Mesenchymal stem cell (in vitro differentiated cells and primary cell): ENCODE measurements around the gene HNF1B.

Experiments
- DNase-seq: peaks from one replicate; pipeline ENCODE4 v3.0.0-alpha.2; 2013
- H2AFZ ChIP-seq: one replicate; pipeline ENCODE4 v1.6.1; 2013; ENCODE audit warnings: low read depth, mild to moderate bottlenecking, control low read depth, inconsistent platforms, low read length, moderate library complexity
- H2AK5ac ChIP-seq: 2 replicates; pipeline ENCODE4 v1.6.1; 2013; ENCODE audit warnings: low read length, moderate library complexity, mild to moderate bottlenecking, inconsistent platforms; ENCODE audit not compliant: severe bottlenecking
- H2BK120ac ChIP-seq: one replicate; pipeline ENCODE4 v1.6.1; 2013; ENCODE audit warnings: low read depth, mild to moderate bottlenecking, inconsistent platforms, low read length, moderate library complexity
- H2BK12ac ChIP-seq, 2 experiments: one replicate each; pipeline ENCODE4 v1.6.1; 2013; ENCODE audit warnings: inconsistent platforms in 2 of 2, low read length in 2 of 2, mild to moderate bottlenecking in 2 of 2, moderate library complexity in 2 of 2, control low read depth in 1 of 2
- H2BK15ac ChIP-seq: one replicate; pipeline ENCODE4 v1.6.1; 2013; ENCODE audit warnings: mild to moderate bottlenecking, low read depth, inconsistent platforms; ENCODE audit not compliant: poor library complexity, severe bottlenecking
- H2BK5ac ChIP-seq: 2 replicates; pipeline ENCODE4 v1.6.1; 2013; ENCODE audit warnings: low read depth, mild to moderate bottlenecking, low read length, control low read depth, inconsistent platforms; ENCODE audit not compliant: poor library complexity, severe bottlenecking
- H3K14ac ChIP-seq, 2 experiments: one replicate each; pipeline ENCODE4 v1.6.1; 2013; ENCODE audit warnings: inconsistent platforms in 2 of 2, low read length in 2 of 2, control low read depth in 1 of 2, mild to moderate bottlenecking in 1 of 2, moderate library complexity in 1 of 2
- H3K18ac ChIP-seq, 2 experiments: one replicate each; pipeline ENCODE4 v1.6.1; 2013; ENCODE audit warnings: inconsistent platforms in 2 of 2, low read length in 2 of 2, control low read depth in 1 of 2, low read depth in 1 of 2, mild to moderate bottlenecking in 1 of 2
- H3K23ac ChIP-seq, 2 experiments: one replicate each; pipeline ENCODE4 v1.6.1; 2013; ENCODE audit warnings: inconsistent platforms in 2 of 2, low read length in 2 of 2, mild to moderate bottlenecking in 2 of 2, moderate library complexity in 2 of 2, control low read depth in 1 of 2
- H3K27ac ChIP-seq: 2 replicates; pipeline ENCODE4 v1.5.1; 2013; ENCODE audit warnings: mild to moderate bottlenecking, moderate library complexity, low read length, control low read depth, inconsistent platforms; ENCODE audit not compliant: poor library complexity, severe bottlenecking
- H3K27me3 ChIP-seq, 2 experiments: 2 replicates each; pipeline versions ENCODE4 v1.6.1 to v1.7.0; 2013; ENCODE audit warnings: low read length in 2 of 2, mild to moderate bottlenecking in 2 of 2, moderate library complexity in 2 of 2, control low read depth in 1 of 2, inconsistent platforms in 1 of 2; ENCODE audit not compliant: control insufficient read depth in 1 of 2, insufficient read depth in 1 of 2
- H3K36me3 ChIP-seq, 2 experiments: 2 replicates each; pipeline versions ENCODE4 v1.6.1 to v1.7.0; 2013; ENCODE audit warnings: low read length in 2 of 2, control low read depth in 1 of 2, inconsistent platforms in 1 of 2, low read depth in 1 of 2, mild to moderate bottlenecking in 1 of 2; ENCODE audit not compliant: insufficient read depth in 2 of 2, control insufficient read depth in 1 of 2
- H3K4ac ChIP-seq, 2 experiments: one replicate each; pipeline ENCODE4 v1.6.1; 2013; ENCODE audit warnings: inconsistent platforms in 2 of 2, low read length in 2 of 2, mild to moderate bottlenecking in 2 of 2, moderate library complexity in 2 of 2, control low read depth in 1 of 2, low read depth in 1 of 2
- H3K4me1 ChIP-seq: 2 replicates; pipeline ENCODE4 v1.6.1; 2013; ENCODE audit warnings: low read depth, low read length, control low read depth; ENCODE audit not compliant: control insufficient read depth, insufficient read depth
- H3K4me2 ChIP-seq: 2 replicates; pipeline ENCODE4 v1.6.1; 2013; ENCODE audit warnings: low read length, mild to moderate bottlenecking, inconsistent platforms; ENCODE audit not compliant: poor library complexity, severe bottlenecking
- H3K4me3 ChIP-seq, 2 experiments: 2 replicates each; pipeline versions ENCODE4 v1.5.1 to v1.7.0; 2013; ENCODE audit warnings: low read length in 2 of 2, mild to moderate bottlenecking in 2 of 2, control low read depth in 1 of 2, low read depth in 1 of 2; ENCODE audit not compliant: insufficient read depth in 1 of 2
- H3K79me1 ChIP-seq: replicated peaks from 2 replicates; pipeline ENCODE4 v1.6.1; 2013; ENCODE audit warnings: mild to moderate bottlenecking, control low read depth, low read length, inconsistent platforms; ENCODE audit not compliant: poor library complexity, severe bottlenecking
- H3K9ac ChIP-seq: 2 replicates; pipeline ENCODE4 v1.7.0; 2013; ENCODE audit warnings: mild to moderate bottlenecking, low read length, moderate library complexity
- H3K9me3 ChIP-seq: 2 replicates; pipeline ENCODE4 v1.7.0; 2013; ENCODE audit warnings: mild to moderate bottlenecking, low read length; ENCODE audit not compliant: control insufficient read depth
- H4K8ac ChIP-seq: one replicate; pipeline ENCODE4 v1.6.1; 2013; ENCODE audit warnings: inconsistent platforms, mild to moderate bottlenecking, low read length, moderate library complexity
- H4K91ac ChIP-seq: one replicate; pipeline ENCODE4 v1.6.1; 2013; ENCODE audit warnings: mild to moderate bottlenecking, low read length, inconsistent platforms
- WGBS: methylation state at CpG from one replicate; pipeline ENCODE4 v1.1.7; 2013; ENCODE audit warnings: mixed read lengths; 5-methylcytosine and 5-hydroxymethylcytosine counted together

HNF1B gene

GRCh38 chr17:37713028-37713431, 31.8 kb downstream of the HNF1B start:
- DNase-seq, result no peak
- Histone ChIP-seq H3K27me3 (peaks cover 0 to 89% of the 10 kb centered on the region in 2 experiments), H3K14ac (no peak overlapping the region), H3K4me3 (no peak overlapping the region), H2BK12ac (no peak overlapping the region), H3K23ac (no peak overlapping the region), H3K4me2 (no peak overlapping the region), H2BK5ac (no peak overlapping the region), H3K18ac (no peak overlapping the region), H3K9ac (no peak overlapping the region), H3K27ac (peak overlapping the region; percentile 21), H3K9me3 (no peaks in the 10 kb centered on the region), H3K79me1 (peaks cover 2% of the 10 kb centered on the region), H3K4ac (no peak overlapping the region), H2BK15ac (no peak overlapping the region), H4K8ac (no peak overlapping the region), H2AK5ac (peak overlapping the region; percentile 13), H4K91ac (no peak overlapping the region), H3K36me3 (peaks cover 0 to 64% of the 10 kb centered on the region in 2 experiments), H3K4me1 (peaks cover 37% of the 10 kb centered on the region), H2BK120ac (no peak overlapping the region), H2AFZ (no peak overlapping the region)
- 95% methylated on average over 6 of the region's 6 CpGs for WGBS

- no peak overlapping the region for H2AK5ac ChIP-seq
- no peak overlapping the region for H4K91ac ChIP-seq
- peaks cover 0 to 92% of the 10 kb centered on the region in 2 experiments for H3K27me3 ChIP-seq
- H3K23ac ChIP-seq, result no peak overlapping the region
- no peaks in the 10 kb centered on the region for H3K9me3 ChIP-seq
- H3K4me3 ChIP-seq, result no peak overlapping the region
- no peak overlapping the region for H3K18ac ChIP-seq
- no peak overlapping the region for H2AFZ ChIP-seq
- H2BK120ac ChIP-seq, result no peak overlapping the region
- H3K4me2 ChIP-seq, result no peak overlapping the region
- 90% methylated on average over 6 of the region's 6 CpGs for WGBS
- H3K36me3 ChIP-seq, result peaks cover 0 to 61% of the 10 kb centered on the region in 2 experiments
- H4K8ac ChIP-seq, result no peak overlapping the region
- no peak overlapping the region for H2BK5ac ChIP-seq
- no peak for DNase-seq
- H2BK15ac ChIP-seq, result no peak overlapping the region
- no peak overlapping the region for H2BK12ac ChIP-seq
- H3K9ac ChIP-seq, result no peak overlapping the region
- peak overlapping the region in 1 of 2 experiments; percentile 9 for H3K14ac ChIP-seq
- peaks cover 2% of the 10 kb centered on the region for H3K79me1 ChIP-seq
- H3K4me1 ChIP-seq, result peaks cover 35% of the 10 kb centered on the region
- peak overlapping the region; percentile 33 for H3K27ac ChIP-seq
- no peak overlapping the region for H3K4ac ChIP-seq
These were observed 33.7 kb downstream of the HNF1B start for GRCh38 chr17:37711113-37711512.

- Histone ChIP-seq H3K36me3 (peaks cover 0 to 59% of the 10 kb centered on the region in 2 experiments), H3K23ac (no peak overlapping the region), H3K4me2 (no peak overlapping the region), H2BK5ac (no peak overlapping the region), H3K4me3 (no peak overlapping the region), H2AK5ac (peak overlapping the region; percentile 36), H4K91ac (no peak overlapping the region), H2BK120ac (no peak overlapping the region), H3K27me3 (peaks cover 0 to 88% of the 10 kb centered on the region in 2 experiments), H3K27ac (peak overlapping the region; percentile 33), H3K9me3 (no peaks in the 10 kb centered on the region), H2AFZ (no peak overlapping the region), H2BK12ac (peak overlapping the region in 1 of 2 experiments; percentile 61), H2BK15ac (no peak overlapping the region), H3K4ac (no peak overlapping the region), H3K79me1 (peaks cover 2% of the 10 kb centered on the region), H3K18ac (no peak overlapping the region), H3K4me1 (peaks cover 34% of the 10 kb centered on the region), H4K8ac (no peak overlapping the region), H3K9ac (no peak overlapping the region), H3K14ac (no peak overlapping the region)
- DNase-seq, result peak; percentile 85
- WGBS, result 67% methylated on average over 5 of the region's 9 CpGs
These were observed 34.4 kb downstream of the HNF1B start for GRCh38 chr17:37710344-37710886.

GRCh38 chr17:37708616-37709212, 36.1 kb downstream of the HNF1B start:
- Histone ChIP-seq H2AK5ac (no peak overlapping the region), H3K79me1 (peaks cover 3% of the 10 kb centered on the region), H3K9me3 (no peaks in the 10 kb centered on the region), H3K36me3 (peaks cover 0 to 56% of the 10 kb centered on the region in 2 experiments), H3K4ac (no peak overlapping the region), H3K23ac (no peak overlapping the region), H3K18ac (no peak overlapping the region), H4K91ac (no peak overlapping the region), H2BK15ac (no peak overlapping the region), H2BK12ac (no peak overlapping the region), H3K14ac (no peak overlapping the region), H3K4me3 (no peak overlapping the region), H3K9ac (no peak overlapping the region), H3K4me1 (peaks cover 32% of the 10 kb centered on the region), H4K8ac (no peak overlapping the region), H3K4me2 (no peak overlapping the region), H2BK120ac (no peak overlapping the region), H3K27me3 (peaks cover 0 to 88% of the 10 kb centered on the region in 2 experiments), H2BK5ac (no peak overlapping the region), H3K27ac (peak overlapping the region; percentile 70), H2AFZ (no peak overlapping the region)
- WGBS, result 62% methylated on average over 7 of the region's 8 CpGs
- peak; percentile 19 for DNase-seq
